Measurements from ENCODE around the gene SESN1.

Gene SESN1

DNA sequence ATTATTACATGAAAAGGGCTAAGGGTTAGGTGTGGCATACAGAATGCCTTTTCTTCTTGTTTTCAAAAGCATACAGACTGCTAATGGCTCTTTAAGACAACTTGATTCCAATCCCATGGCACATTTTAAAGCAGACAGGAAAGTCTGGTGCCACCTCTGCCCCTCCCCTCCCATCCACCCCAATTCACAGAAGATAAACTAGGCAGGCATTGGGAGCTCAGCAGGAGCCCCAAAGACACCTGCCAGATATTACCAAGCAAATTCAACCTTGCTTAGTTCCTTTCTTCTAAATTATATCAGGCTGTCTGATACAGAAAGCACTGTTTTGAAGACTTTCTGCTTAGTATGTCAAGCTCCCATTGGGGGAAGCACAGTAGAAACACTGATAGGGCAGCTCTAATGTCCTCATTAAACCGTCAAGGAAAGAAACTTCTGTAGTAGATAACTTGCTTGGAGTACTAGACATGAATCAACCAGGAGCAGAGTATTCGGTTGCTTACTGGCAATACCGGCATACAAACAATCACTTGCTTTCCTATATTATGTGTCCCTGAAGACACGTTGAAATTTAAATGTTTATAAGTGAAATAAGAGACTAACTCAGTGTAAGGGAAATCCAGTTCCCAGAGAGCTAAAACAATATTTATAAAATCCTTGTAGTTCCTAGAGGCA, 13.0 kb downstream of the SESN1 start:
- no peak overlapping the region for H3K27ac ChIP-seq (replicated peaks)
- DNase-seq (ENCODE audit: low read depth in 1 of 2, low spot score in 1 of 2): no peak
- TF ChIP-seq CTCF (IDR thresholded peaks at IDR 0.05; ENCODE audit: insufficient read depth, low read length): no peak
- TF ChIP-seq, protein P1, sequence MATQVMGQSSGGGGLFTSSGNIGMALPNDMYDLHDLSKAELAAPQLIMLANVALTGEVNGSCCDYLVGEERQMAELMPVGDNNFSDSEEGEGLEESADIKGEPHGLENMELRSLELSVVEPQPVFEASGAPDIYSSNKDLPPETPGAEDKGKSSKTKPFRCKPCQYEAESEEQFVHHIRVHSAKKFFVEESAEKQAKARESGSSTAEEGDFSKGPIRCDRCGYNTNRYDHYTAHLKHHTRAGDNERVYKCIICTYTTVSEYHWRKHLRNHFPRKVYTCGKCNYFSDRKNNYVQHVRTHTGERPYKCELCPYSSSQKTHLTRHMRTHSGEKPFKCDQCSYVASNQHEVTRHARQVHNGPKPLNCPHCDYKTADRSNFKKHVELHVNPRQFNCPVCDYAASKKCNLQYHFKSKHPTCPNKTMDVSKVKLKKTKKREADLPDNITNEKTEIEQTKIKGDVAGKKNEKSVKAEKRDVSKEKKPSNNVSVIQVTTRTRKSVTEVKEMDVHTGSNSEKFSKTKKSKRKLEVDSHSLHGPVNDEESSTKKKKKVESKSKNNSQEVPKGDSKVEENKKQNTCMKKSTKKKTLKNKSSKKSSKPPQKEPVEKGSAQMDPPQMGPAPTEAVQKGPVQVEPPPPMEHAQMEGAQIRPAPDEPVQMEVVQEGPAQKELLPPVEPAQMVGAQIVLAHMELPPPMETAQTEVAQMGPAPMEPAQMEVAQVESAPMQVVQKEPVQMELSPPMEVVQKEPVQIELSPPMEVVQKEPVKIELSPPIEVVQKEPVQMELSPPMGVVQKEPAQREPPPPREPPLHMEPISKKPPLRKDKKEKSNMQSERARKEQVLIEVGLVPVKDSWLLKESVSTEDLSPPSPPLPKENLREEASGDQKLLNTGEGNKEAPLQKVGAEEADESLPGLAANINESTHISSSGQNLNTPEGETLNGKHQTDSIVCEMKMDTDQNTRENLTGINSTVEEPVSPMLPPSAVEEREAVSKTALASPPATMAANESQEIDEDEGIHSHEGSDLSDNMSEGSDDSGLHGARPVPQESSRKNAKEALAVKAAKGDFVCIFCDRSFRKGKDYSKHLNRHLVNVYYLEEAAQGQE (IDR thresholded peaks at IDR 0.05; ENCODE audit: insufficient replicate concordance, low read depth): no peak
- TF ChIP-seq POLR2AphosphoS5 (IDR thresholded peaks at IDR 0.05; ENCODE audit: low read depth): no peak
- TF ChIP-seq GABPA (IDR thresholded peaks at IDR 0.05; ENCODE audit: low read depth): no peak
- no peak for TF ChIP-seq SPI1 (IDR thresholded peaks at IDR 0.05; ENCODE audit: borderline replicate concordance, low read depth)

DNA sequence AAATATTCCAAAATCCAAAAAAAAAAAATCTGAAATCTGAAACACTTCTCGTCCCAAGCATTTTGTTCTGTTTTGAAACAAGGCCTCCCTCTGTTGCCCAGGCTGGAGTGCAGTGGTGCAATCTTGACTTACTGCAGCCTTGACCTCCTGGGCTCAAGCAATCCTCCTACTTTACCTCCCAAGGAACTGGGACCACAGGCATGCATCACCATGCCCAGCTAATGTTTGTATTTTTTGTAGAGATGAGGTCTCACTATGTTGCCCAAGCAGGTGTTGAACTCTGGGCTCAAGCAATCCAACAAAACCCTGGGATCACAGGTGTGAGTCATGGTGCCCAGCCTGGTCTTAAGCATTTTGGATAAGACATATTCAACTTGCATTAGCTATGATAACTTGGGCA, 13.6 kb downstream of the SESN1 start:
- Histone ChIP-seq H3K27ac (replicated peaks) (no peak overlapping the region), H3K27me3 (ENCODE audit: insufficient read depth, poor library complexity, severe bottlenecking) (no peaks in the 10 kb centered on the region), H3K4me3 (replicated peaks; ENCODE audit: insufficient read depth, low read length) (no peak overlapping the region)
- DNase-seq (ENCODE audit: low read depth in 1 of 2, low spot score in 1 of 2): no peak
- TF ChIP-seq CTCF (IDR thresholded peaks at IDR 0.05; ENCODE audit: insufficient read depth, low read length): no peak
- TF ChIP-seq, protein P1 (IDR thresholded peaks at IDR 0.05; ENCODE audit: insufficient replicate concordance, low read depth): no peak
- TF ChIP-seq SPI1 (IDR thresholded peaks at IDR 0.05; ENCODE audit: borderline replicate concordance, low read depth): no peak
- no peak for TF ChIP-seq POLR2AphosphoS5 (IDR thresholded peaks at IDR 0.05; ENCODE audit: low read depth)
- no peak for TF ChIP-seq GABPA (IDR thresholded peaks at IDR 0.05; ENCODE audit: low read depth)

More for the DNA sequence above, 13.0 kb downstream of the SESN1 start:
- Histone ChIP-seq H3K27me3 (ENCODE audit: insufficient read depth, poor library complexity, severe bottlenecking) (no peaks in the 10 kb centered on the region), H3K4me3 (replicated peaks; ENCODE audit: insufficient read depth, low read length) (no peak overlapping the region)

- Histone ChIP-seq H3K4me3 (replicated peaks; ENCODE audit: insufficient read depth, low read length) (no peak overlapping the region), H3K27ac (replicated peaks) (no peak overlapping the region), H3K27me3 (ENCODE audit: insufficient read depth, poor library complexity, severe bottlenecking) (no peaks in the 10 kb centered on the region)
- DNase-seq (ENCODE audit: low read depth in 1 of 2, low spot score in 1 of 2): no peak
- TF ChIP-seq, protein P1 (IDR thresholded peaks at IDR 0.05; ENCODE audit: insufficient replicate concordance, low read depth): no peak
- TF ChIP-seq GABPA (IDR thresholded peaks at IDR 0.05; ENCODE audit: low read depth) (no peak), SPI1 (IDR thresholded peaks at IDR 0.05; ENCODE audit: borderline replicate concordance, low read depth) (no peak), CTCF (IDR thresholded peaks at IDR 0.05; ENCODE audit: insufficient read depth, low read length) (no peak), POLR2AphosphoS5 (IDR thresholded peaks at IDR 0.05; ENCODE audit: low read depth) (no peak)
Observed at GRCh38 chr6:109079981-109080380, 14.7 kb downstream of the SESN1 start.

Measured in HL-60 (cell line).